GM18868 (cell line): ENCODE data around the gene RYR1.

ENCODE experiments used
- ATAC-seq: cut with Tn5 transposase; IDR thresholded peaks from one replicate; pipeline ENCODE4 v1.9.1; 2021; ENCODE audit warnings: mild to moderate bottlenecking, moderate library complexity; ENCODE audit not compliant: unreplicated experiment

The RYR1 gene

GRCh38 chr19:38433268-38433733, at the start of gene RYR1:
TSS of gene RYR1 (plus strand) at chr19:38433691. CDS start at chr19:38433830, 139 bp downstream.
- no peak for ATAC-seq

- ATAC-seq = no peak
These were observed 49.7 kb upstream of the RYR1 start for GRCh38 chr19:38383743-38384142.

GRCh38 chr19:38384209-38385027, 49.1 kb upstream of the RYR1 start:
- ATAC-seq = no peak

- no peak for ATAC-seq
These were observed 48.3 kb upstream of the RYR1 start for GRCh38 chr19:38385057-38385803.

GRCh38 chr19:38385804-38386257, 47.7 kb upstream of the RYR1 start:
- ATAC-seq = no peak

- no peak for ATAC-seq
These were observed 47.1 kb upstream of the RYR1 start for GRCh38 chr19:38386300-38386970.

GRCh38 chr19:38386971-38387549, 46.4 kb upstream of the RYR1 start:
- ATAC-seq = no peak

- peak; percentile 54 for ATAC-seq
These were observed 45.7 kb upstream of the RYR1 start, which contains the start of gene GGN for GRCh38 chr19:38387550-38388348. TSS of gene GGN (minus strand) at chr19:38388034. CDS start at chr19:38387261, 773 bp downstream.

GRCh38 chr19:38388349-38389100, 45.0 kb upstream of the RYR1 start, which contains the start of gene SPRED3:
TSS of gene SPRED3 (plus strand) at chr19:38388697. CDS start at chr19:38390303, 1,606 bp downstream.
- no peak for ATAC-seq

- no peak for ATAC-seq
These were observed 44.2 kb upstream of the RYR1 start for GRCh38 chr19:38389101-38389925.

GRCh38 chr19:38389957-38390924, 43.2 kb upstream of the RYR1 start:
- ATAC-seq = no peak

- ATAC-seq = no peak
These were observed 41.5 kb upstream of the RYR1 start for GRCh38 chr19:38391911-38392464.

GRCh38 chr19:38392707-38393308, 40.7 kb upstream of the RYR1 start:
- no peak for ATAC-seq

- ATAC-seq = peak; percentile 43
These were observed 39.0 kb upstream of the RYR1 start for GRCh38 chr19:38394488-38394887.

- ATAC-seq = no peak
These were observed 37.9 kb upstream of the RYR1 start for GRCh38 chr19:38395381-38396114.

GRCh38 chr19:38399081-38399480, 34.4 kb upstream of the RYR1 start:
- no peak for ATAC-seq
